HPDE6-E6E7 (cell line): ENCODE results near the gene TMTC4.
"Not testable (repeated sequence)": the region's sequence is repeated elsewhere in the genome, so short reads cannot be mapped to it uniquely, and the experiment has no call there.

ENCODE experiments used
- DNase-seq: peaks from one replicate; pipeline ENCODE4 v3.0.0; 2011; ENCODE audit warnings: missing footprints; ENCODE audit errors: extremely low spot score

Gene TMTC4

DNA sequence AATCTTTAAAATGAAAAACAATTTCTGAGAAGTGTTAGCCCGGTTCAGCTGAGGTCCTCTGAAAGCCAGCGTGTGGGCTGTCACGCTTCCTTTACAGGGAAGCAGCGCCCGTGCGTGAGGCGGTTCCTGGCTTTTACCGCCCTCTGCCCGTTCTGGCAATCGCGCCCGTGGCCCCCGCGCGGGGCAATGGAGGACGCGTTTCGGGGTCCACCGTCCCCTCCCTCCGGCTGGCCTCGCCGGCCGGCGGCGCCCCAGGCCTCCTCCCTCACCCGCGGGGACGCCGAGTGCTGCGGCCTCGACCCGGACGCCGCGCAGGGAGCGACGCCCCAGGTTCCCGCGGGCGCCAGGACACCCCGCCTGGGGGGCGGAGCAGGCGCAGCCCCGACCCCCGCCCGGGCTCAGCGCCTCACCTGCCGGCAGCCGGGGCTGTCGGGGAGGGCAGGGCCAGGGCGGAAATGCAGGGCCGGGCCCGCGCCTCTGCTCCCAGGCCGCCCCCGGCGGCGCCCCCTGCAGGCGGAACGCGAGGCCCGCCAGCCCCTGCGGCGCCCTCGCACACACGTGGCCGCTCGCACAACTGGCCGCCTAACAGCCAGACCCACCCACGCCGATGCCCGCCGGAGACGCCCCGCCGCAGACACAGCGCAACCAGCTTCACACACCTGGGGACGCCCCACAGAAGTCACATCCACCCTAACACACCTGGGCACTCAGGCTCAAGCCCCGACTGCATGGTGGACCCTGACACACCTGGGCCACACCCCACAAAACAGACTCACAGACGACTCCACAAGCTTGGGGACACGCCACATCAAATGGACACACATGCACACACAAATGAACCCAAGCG, 86.0 kb downstream of the TMTC4 start, which contains the start of gene GGACT:
Gene GGACT, minus strand, starts transcription at position 459 of the 847 bp plus-strand sequence. CDS start 56,198 bp downstream, outside the sequence.
- peak; percentile 49 for DNase-seq

DNA sequence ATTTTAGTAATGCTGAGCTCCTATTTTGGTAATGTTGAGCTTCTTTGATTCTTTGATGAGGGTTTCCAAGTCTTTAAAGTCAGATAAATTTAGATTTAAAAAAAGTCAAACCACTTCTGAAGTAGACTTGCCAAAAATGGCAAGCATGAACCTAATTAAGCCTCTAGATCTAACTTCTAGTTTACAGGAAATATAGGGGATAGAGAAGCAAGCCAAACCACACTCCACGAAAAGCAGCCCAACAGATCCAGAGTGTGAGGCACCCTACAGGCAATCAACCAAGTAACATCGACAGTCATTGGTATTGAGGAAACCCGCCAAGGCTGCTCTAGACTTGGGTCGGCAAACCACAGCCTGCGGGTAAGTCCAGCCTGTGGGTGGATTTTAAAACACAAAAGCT, 89.7 kb downstream of the TMTC4 start:
- DNase-seq, result no peak

DNA sequence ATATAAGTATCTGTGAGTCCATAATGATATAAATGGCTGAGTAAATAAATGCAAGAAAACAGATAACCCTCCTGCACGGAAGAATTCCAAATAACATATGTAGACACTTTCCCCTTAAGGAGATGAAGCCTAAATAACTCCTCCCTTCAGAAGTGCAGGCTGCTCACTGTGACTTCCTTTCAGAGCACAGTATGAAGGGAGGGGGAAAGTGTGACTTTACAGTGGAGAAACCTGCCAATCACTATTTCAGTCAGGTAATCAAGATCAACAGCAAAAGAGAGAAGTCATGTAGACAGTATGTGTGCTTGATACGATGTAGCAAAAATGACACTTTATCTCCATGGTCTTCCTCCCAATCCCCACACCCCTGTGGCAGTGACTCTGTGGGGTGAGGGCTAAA, 93.1 kb downstream of the TMTC4 start:
- DNase-seq, result no peak

DNA sequence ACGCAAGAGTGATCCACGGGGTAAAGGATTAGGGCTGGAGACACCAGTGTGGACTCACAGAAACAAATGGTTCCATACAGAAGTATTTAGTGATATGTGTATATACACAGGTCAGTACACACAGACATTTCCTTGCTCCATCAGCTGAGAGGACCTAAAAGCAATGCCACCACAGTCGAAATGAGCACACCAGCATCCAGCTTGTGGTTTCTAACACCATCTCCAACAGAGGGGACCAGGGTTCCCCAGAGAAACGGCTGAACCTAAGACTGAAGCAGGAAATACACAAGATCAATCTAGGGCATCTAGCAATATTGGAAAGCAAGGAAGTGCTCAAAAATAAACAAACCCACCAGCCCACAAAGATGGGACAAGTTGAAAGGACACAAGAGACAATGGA, 93.6 kb downstream of the TMTC4 start:
- DNase-seq, result no peak

DNA sequence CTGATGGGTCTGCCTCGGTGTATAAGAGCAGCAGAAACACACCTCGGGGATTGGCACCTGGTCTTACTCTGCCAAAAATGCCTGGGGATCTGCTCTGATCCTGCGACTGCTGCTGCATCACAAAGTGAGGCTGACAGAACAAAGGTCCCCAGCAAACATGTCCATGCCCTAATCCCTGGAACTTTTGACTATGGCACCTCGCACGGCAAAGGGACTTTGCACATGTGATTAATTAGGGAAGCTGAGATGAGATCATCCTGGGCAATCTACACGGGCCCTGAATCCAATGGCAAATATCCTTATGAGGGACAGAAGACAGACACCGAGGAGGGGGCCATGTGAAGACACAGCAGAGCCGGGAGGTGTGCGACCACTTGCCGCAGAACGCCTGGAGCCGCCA, 94.5 kb downstream of the TMTC4 start:
- DNase-seq, result no peak

DNA sequence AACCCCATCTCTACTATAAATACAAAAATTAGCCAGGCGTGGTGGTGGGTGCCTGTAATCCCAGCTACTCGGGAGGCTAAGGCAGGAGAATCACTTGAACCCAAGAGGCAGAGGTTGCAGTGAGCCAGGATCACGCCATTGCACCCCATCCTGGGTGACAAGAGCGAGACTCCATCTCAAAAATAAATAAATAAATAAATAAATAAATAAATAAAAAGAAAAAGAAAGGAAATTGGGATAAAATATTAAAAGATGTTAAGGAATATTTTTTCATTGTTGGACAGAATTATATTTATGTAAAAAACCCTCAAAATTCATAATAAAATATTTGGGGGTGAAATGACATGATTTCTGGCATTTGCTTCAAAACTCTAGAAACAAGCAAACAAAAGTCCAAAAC, 97.4 kb downstream of the TMTC4 start:
- DNase-seq, result not testable (repeated sequence)

DNA sequence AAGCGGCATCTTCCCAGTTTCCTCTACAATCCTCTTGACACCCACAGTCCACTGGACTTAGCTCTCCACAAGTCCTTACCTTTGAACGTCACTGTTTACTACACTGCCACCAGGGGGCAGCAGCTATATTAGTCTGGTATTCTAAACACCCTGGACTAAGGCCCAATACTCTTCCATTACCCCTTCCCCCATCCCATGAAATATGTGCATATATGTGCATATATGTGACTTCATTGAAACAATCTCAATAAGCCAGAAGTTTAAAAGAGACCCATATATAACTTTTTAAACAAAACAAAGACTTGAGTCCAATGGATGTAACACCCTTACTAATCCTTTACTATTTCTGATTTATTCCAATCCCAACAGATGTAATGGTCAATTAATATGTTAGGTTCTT, 101.5 kb downstream of the TMTC4 start:
- peak; percentile 56 for DNase-seq

DNA sequence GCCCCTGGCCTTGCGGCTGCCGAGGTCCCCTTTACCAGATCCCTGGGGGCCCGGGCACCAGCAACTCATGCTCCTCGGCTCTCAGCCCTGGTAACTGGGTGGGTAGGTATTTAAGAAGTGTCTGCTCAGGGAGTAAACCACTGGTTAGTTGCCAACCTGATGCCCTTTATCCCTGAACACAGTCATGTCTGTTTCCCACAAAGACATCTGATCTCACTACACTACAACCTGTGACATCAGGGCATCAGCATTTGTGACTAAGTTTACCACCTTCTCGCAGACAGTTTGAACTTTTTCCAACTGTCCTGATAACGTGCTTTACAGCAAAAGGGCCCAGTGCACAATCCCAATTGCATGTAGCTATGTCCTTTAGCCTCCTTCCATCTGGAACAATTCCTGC, 108.1 kb downstream of the TMTC4 start:
- no peak for DNase-seq

DNA sequence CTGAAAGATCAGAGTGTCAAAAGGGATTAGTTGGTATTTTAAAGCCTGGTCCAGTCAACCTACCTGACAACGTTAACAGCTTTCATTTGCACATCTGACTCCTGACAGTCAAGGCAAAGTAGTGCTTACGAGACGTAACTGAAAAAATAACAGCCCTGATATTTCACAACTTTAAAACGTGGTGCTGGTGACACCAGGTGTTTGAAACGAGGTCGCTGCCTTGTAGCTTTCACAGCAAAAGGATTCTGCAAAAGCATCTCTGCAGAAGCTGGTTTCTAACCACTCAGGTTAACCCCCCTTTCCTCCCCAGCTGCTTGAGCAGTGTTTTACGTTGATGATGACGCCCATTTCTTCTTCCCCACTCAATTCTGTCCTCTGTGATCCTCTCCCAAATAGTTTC, 109.3 kb downstream of the TMTC4 start:
- no peak for DNase-seq

DNA sequence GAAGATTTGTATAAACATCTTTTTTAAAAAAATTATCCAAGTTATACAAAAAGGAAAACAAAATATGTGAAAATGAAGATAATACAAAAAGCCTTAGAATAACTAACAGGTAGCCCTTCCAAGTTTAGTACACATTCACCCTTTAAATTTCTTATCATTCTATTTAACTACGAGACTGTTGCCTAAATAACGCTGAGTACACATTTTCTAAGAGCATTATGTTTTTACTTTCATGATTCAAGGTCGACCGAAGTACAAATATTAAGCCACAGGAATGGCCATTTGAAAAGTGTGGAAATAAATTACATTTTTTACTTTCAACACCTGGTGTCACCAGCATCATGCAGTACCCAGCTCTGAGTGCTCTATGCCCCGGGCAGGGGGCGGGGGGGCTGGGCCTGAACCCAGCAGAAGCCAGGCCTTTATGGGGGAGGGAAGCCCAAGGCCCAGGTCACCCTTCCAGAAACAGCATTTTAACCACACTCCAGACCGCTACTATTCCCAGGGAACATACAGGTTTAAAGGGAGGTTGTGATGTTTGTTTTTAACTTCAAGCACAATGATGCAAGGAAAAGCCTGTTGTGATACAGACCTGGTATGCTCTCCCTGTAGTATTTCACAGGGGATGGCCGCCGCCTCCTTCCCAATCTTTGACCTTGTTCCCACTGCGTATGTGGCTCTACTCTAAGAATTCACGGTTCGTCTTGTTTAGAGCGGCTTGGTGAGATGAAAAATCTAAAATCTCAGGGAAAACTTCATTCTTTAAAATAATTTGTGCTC, 110.0 kb downstream of the TMTC4 start:
- DNase-seq, result no peak

DNA sequence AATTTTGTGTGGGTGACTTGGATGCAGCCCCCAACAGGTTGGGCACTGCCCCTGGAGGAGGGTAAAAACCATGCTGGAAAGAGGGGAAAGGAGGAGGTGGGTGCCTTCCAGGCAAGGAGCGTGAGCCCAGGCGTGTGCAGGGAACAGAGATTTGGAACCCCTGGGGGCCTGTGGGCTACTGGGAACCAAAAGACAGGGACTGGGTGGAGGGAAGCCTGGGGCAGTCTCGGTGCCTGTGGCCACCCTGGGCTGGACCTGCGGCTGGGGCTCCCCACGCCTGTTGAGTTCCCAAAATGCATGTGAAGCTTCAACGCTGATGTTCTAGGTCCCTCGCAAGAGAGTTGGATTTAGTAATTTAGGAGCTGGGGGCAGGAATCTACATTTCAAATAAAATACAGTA, 110.8 kb downstream of the TMTC4 start:
- DNase-seq, result no peak

DNA sequence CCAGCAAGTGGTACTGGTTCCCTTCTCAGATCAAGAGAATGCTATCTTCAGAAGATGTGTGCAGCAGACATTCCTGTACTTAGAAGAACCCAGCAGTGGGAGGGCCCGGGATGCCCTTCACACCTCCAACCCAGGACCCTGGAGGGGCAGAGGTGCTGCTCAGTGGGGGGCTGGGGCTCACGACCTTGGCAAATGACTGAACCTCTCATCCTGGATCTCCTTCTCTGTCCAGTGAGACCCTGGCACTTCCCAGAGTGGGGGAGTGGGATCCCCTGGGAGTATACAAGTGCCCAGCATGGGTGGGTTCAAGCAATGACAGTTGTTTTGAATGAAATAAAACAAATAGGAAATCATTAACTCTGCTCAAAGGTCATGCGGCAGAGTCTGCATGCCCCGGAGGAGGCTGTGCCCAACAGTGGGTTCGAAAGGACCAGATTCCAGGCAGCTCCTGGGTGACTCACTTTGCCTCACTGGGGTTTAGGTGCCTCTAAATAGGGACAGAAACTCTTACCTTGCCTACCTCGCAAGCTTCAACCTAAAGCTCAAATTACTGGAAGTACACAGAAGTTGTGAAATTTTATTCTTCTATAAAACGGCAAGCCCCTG, 112.9 kb downstream of the TMTC4 start:
- DNase-seq, result no peak

DNA sequence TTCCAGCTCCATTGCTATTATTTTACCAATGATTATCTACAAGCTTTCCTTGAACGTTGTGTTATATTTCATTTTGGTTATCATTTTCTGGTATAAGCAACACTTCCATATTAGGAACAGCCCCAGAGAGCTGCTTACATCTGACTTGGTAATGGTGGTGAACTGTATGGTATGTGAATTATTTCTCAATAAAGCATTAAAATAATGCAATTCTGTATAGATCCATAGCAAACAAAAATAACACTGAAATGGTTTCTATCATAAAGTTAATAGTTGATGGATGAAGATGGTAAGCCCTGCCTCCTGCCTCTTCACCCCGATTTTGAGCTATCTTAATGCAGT, 113.5 kb downstream of the TMTC4 start:
- DNase-seq, result no peak

DNA sequence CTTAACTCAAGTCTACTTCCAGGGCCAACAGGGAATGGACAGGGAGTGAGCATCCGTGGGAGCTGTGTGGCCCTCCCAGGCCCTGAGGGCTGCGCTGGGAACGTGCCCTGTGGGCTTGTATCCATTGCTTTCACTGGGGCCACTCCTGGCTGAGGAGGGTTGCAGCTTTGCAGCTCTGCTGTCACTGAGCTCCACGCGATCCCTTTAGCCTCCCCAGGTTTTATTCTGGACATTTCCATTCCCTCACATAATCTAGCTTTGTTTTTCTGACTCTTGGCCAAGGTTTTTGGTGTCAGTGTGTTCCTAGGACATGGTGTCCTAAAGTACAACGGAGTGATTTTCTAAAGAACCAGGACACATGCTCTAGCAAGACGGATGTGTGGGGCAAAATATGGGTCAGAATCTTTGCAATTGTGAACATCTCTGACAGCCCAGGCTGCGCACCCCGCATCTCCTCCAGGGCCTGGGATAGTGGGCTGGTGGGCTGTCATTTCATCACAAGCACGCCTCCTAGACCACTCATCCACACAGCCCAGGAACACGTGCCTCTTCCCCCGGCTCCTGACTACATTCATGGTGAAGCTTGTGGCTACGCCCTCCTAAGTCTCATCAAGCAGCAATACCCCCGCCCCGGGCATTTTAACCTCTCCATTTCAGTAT, 114.0 kb downstream of the TMTC4 start:
- no peak for DNase-seq

DNA sequence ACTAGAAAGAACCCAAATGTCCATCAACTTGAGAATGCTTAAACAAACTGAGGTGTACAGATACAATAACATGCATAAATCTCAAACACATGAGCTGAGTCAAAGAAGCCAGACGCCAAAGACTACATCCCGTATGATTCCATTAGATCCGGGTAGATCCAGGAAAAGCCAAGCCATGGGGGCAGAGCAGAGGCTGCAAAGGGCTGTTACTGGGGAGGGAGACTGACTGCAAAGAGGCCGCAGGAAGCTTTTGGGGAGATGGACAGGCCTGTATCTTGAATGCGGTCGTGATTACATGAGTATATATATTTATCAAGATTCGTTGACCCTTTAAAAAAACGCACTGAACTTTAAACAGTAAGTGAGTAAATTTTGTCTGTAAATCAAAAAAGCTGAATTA, 114.7 kb downstream of the TMTC4 start:
- no peak for DNase-seq
